GM23248 (cell line): ENCODE results near the gene INAFM1. TPM values are rescaled to one million over a fixed set of nuclear protein-coding genes. Genes with fewer than 3 reads are reported as not detected.
A peak's percentile ranks its signal among the peaks of the same experiment; 100 is the strongest.

ENCODE experiments used
- DNase-seq: peaks from one replicate; pipeline ENCODE4 v3.0.0-alpha.2; 2015
- H2AFZ ChIP-seq: fragments of 200-600 bp; sonication (generic); 2 replicates; pipeline ENCODE4 v1.6.1; 2016; ENCODE audit warnings: antibody characterized with exemption
- H3F3A ChIP-seq: fragments of 200-600 bp; sonication (generic); 2 replicates; pipeline ENCODE4 v1.6.1; 2016; ENCODE audit warnings: mild to moderate bottlenecking, antibody characterized with exemption, mixed run types; ENCODE audit not compliant: insufficient read depth
- H3K27ac ChIP-seq: fragments of 200-600 bp; sonication (generic); 2 replicates; pipeline ENCODE4 v1.5.1; 2016; ENCODE audit warnings: mild to moderate bottlenecking
- H3K27me3 ChIP-seq: fragments of 200-600 bp; sonication (generic); replicated peaks from 2 replicates; pipeline ENCODE4 v1.6.1; 2016; ENCODE audit warnings: mild to moderate bottlenecking; ENCODE audit not compliant: insufficient read depth
- H3K36me3 ChIP-seq: fragments of 200-600 bp; sonication (generic); 2 replicates; pipeline ENCODE4 v1.6.1; 2016; ENCODE audit warnings: low read depth, mild to moderate bottlenecking
- H3K4me1 ChIP-seq: fragments of 200-600 bp; sonication (generic); 2 replicates; pipeline ENCODE4 v1.6.1; 2016; ENCODE audit warnings: mild to moderate bottlenecking; ENCODE audit not compliant: insufficient read depth
- H3K4me2 ChIP-seq: fragments of 200-600 bp; sonication (generic); one replicate; pipeline ENCODE4 v1.6.1; 2016; ENCODE audit warnings: mild to moderate bottlenecking; ENCODE audit not compliant: unreplicated experiment
- H3K4me3 ChIP-seq: fragments of 200-600 bp; sonication (generic); 2 replicates; pipeline ENCODE4 v1.5.1; 2016; ENCODE audit warnings: mild to moderate bottlenecking
- H3K79me2 ChIP-seq: fragments of 200-600 bp; sonication (generic); 2 replicates; pipeline ENCODE4 v1.6.1; 2016; ENCODE audit warnings: mild to moderate bottlenecking; ENCODE audit not compliant: insufficient read depth
- H3K9ac ChIP-seq: fragments of 200-600 bp; sonication (generic); 2 replicates; pipeline ENCODE4 v1.6.1; 2016; ENCODE audit warnings: mild to moderate bottlenecking
- H3K9me2 ChIP-seq: fragments of 200-600 bp; sonication (generic); 2 replicates; pipeline ENCODE4 v1.6.1; 2016; ENCODE audit warnings: mixed run types, mild to moderate bottlenecking, moderate library complexity; ENCODE audit not compliant: insufficient read depth
- H3K9me3 ChIP-seq: fragments of 200-600 bp; sonication (generic); one replicate; pipeline ENCODE4 v1.6.1; 2017; ENCODE audit warnings: low read depth
- H4K20me1 ChIP-seq: fragments of 200-600 bp; sonication (generic); 2 replicates; pipeline ENCODE4 v1.6.0; 2016; ENCODE audit not compliant: insufficient read depth
- EZH2 ChIP-seq: fragments of 200-600 bp; sonication (generic); IDR thresholded peaks from 2 replicates; pipeline ENCODE4 v1.6.1; 2018; ENCODE audit warnings: antibody characterized with exemption, mild to moderate bottlenecking; ENCODE audit not compliant: insufficient read depth, poor library complexity, severe bottlenecking
- EZH2phosphoT487 ChIP-seq: fragments of 200-600 bp; sonication (generic); IDR thresholded peaks from 2 replicates; pipeline ENCODE4 v1.6.1; 2018; ENCODE audit warnings: antibody characterized with exemption, moderate library complexity, mild to moderate bottlenecking, low read depth; ENCODE audit not compliant: insufficient read depth
- WGBS, 2 experiments: methylation state at CpG; one replicate each; pipeline ENCODE4 v1.1.6; 2015 to 2017; ENCODE audit warnings: low lambda C conversion rate in 2 of 2, low coverage in 1 of 2; ENCODE audit errors: missing lambda C conversion rate in 2 of 2; 5-methylcytosine and 5-hydroxymethylcytosine counted together
- in situ Hi-C: fragments of 300-500 bp; cut with MboI; formaldehyde crosslinking; loops from 2 replicates; pipeline ENCODE4 v1.15.0; 2020
- polyA plus RNA-seq: library from polyadenylated mRNA; unstranded; fragments of >200 nt; fragmentation: Nextera tagmentation; extraction: Ambion mirVana; gene quantifications from 2 replicates; pipeline ENCODE4 v1.2.1, GENCODE V29; 2016
- total RNA-seq: library from RNA; depleted of rRNA; stranded (reverse); fragments of >200 nt; shearing (Covaris generic); gene quantifications from 2 replicates; pipeline ENCODE4 v1.2.3, GENCODE V29; 2014

Gene INAFM1
- total and polyA plus RNA-seq, 2 experiments from 2014 or later, result 5.2 to 14.1 TPM

- Histone ChIP-seq H3K4me3 (peak overlapping the region; percentile 23; the same call in 1 of the 2 replicates), H3K36me3 (no peaks in the 10 kb centered on the region), H3K9ac (peak overlapping the region; percentile 1; the same call in 1 of the 2 replicates), H3K9me3 (no peaks in the 10 kb centered on the region), H3F3A (peaks cover 26% of the 10 kb centered on the region), H3K9me2 (no peaks in the 10 kb centered on the region), H3K4me2 (peak overlapping the region; percentile 69), H3K27ac (peak overlapping the region; percentile 51), H3K79me2 (peaks cover 12% of the 10 kb centered on the region), H3K27me3 (no peaks in the 10 kb centered on the region), H2AFZ (no peak overlapping the region), H4K20me1 (no peaks in the 10 kb centered on the region), H3K4me1 (peaks cover 32% of the 10 kb centered on the region)
- in situ Hi-C loops, result no loop called here
- no peak for DNase-seq
- WGBS, 2 experiments, result 70 to 76% methylated on average over 5 of the region's 5 CpGs
- TF ChIP-seq EZH2phosphoT487 (no peak), EZH2 (no peak)
Measured at GRCh38 chr19:47253970-47254369, 20.7 kb upstream of the INAFM1 start.

- no peaks in the 10 kb centered on the region for H4K20me1 ChIP-seq
- H3K9me3 ChIP-seq, result no peaks in the 10 kb centered on the region
- in situ Hi-C loops, result no loop called here
- H3K4me2 ChIP-seq, result peak within 1 kb of the TSS; percentile 88
- H3K4me1 ChIP-seq, result peaks cover 35% of the 10 kb centered on the region
- H3K36me3 ChIP-seq, result no peaks in the 10 kb centered on the region
- peak within 1 kb of the TSS; percentile 92 for H3K27ac ChIP-seq
- DNase-seq, result peak; percentile 98
- H3K79me2 ChIP-seq, result peaks cover 34% of the 10 kb centered on the region
- peaks cover 26% of the 10 kb centered on the region for H3F3A ChIP-seq
- no peaks in the 10 kb centered on the region for H3K27me3 ChIP-seq
- 18 to 20% methylated on average over 50 to 59 of the region's 60 CpGs for WGBS, 2 experiments
- H3K4me3 ChIP-seq, result peak within 1 kb of the TSS; percentile 87
- peak within 1 kb of the TSS; percentile 92 for H3K9ac ChIP-seq
- TF ChIP-seq EZH2, result no peak
- no peak for TF ChIP-seq EZH2phosphoT487
- peak within 1 kb of the TSS; percentile 88 for H2AFZ ChIP-seq
- no peaks in the 10 kb centered on the region for H3K9me2 ChIP-seq
Measured at GRCh38 chr19:47255879-47256692, 18.6 kb upstream of the INAFM1 start, which contains the start of gene CCDC9. TSS of gene CCDC9 (plus strand) at chr19:47256525. CDS start at chr19:47258401, 1,876 bp downstream.

- in situ Hi-C loops, result no loop called here
- 0 to 2% methylated on average over 3 to 51 of the region's 52 CpGs for WGBS, 2 experiments
- Histone ChIP-seq H4K20me1 (no peaks in the 10 kb centered on the region), H3K9me2 (no peaks in the 10 kb centered on the region), H3K36me3 (no peaks in the 10 kb centered on the region), H3K4me1 (peaks cover 35% of the 10 kb centered on the region), H2AFZ (no peak overlapping the region), H3K79me2 (peaks cover 40% of the 10 kb centered on the region), H3K4me2 (no peak overlapping the region), H3K9me3 (no peaks in the 10 kb centered on the region), H3K27ac (peak overlapping the region; percentile 92), H3K9ac (peak overlapping the region; percentile 92), H3K27me3 (no peaks in the 10 kb centered on the region), H3F3A (peaks cover 26% of the 10 kb centered on the region), H3K4me3 (peak overlapping the region; percentile 87; the same call in 1 of the 2 replicates)
- peak; percentile 100 for DNase-seq
- TF ChIP-seq EZH2, result no peak
- TF ChIP-seq EZH2phosphoT487, result no peak
Measured at GRCh38 chr19:47256693-47257410, 17.8 kb upstream of the INAFM1 start.

DNA sequence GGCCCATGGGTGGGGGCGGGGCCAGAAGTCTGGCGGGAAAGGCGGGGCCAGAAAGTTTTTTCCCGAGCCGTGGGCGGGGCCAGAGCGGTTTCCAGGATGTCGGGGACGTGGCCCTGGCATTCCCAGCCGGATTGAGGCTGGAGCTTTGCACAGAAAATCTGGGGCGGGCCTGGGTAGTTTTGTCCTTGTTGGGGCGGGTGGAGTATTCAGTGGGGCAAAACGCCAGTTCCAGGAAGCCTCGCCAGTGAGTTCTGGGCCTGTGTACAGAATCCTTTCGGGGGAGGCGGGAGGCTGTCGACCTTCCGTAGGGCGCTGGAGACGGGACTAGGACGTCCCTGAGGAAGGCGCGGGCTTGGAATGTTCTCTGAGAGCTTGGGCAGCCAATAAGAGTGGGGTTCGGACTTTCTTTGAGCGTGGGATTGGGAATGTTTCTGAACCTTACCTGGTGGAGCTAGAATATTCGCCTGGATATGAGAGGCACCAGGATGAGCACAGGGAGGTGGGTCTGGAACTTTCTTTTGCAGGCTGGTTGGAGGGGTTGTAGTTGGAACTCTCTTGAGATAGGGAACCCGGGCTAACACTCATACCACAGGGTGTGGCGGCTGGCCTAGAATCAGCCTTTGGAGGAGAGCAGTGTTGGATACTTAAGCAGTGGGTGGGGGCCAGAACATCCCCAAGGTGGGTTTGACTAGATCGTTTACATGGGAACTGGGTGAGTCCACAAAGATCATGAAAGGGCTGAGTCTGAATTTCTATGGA is 17.1 kb upstream of the INAFM1 start:
- H3F3A ChIP-seq, result peaks cover 24% of the 10 kb centered on the region

More for the DNA sequence above, 17.1 kb upstream of the INAFM1 start:
- peak overlapping the region; percentile 92 for H3K9ac ChIP-seq
- H3K4me1 ChIP-seq, result peaks cover 33% of the 10 kb centered on the region
- TF ChIP-seq EZH2 (no peak), EZH2phosphoT487 (no peak)
- no peaks in the 10 kb centered on the region for H4K20me1 ChIP-seq
- 1 to 2% methylated on average over 19 to 28 of the region's 29 CpGs for WGBS, 2 experiments
- peak overlapping the region; percentile 32; the same call in 1 of the 2 replicates for H2AFZ ChIP-seq
- in situ Hi-C loops, result no loop called here
- peaks cover 48% of the 10 kb centered on the region for H3K79me2 ChIP-seq
- H3K4me2 ChIP-seq, result peak overlapping the region; percentile 88
- no peaks in the 10 kb centered on the region for H3K9me2 ChIP-seq
- peak overlapping the region; percentile 92 for H3K27ac ChIP-seq
- DNase-seq, result no peak
- no peaks in the 10 kb centered on the region for H3K36me3 ChIP-seq
- peak overlapping the region; percentile 84 for H3K4me3 ChIP-seq
- no peaks in the 10 kb centered on the region for H3K9me3 ChIP-seq
- no peaks in the 10 kb centered on the region for H3K27me3 ChIP-seq
